ENCODE results near the gene ADORA2A. TPM values are rescaled to one million over a fixed set of nuclear protein-coding genes. Genes with fewer than 3 reads are reported as not detected.

ADORA2A gene
- total RNA-seq, 2 experiments from 2014 or later: 45.1 to 45.2 TPM

GRCh38 chr22:24459911-24460310 is 32.5 kb downstream of the ADORA2A start:
- Mint-ChIP-seq H3K27me3 (no peaks in the 10 kb centered on the region), H3K27ac (no peak overlapping the region), H3K4me3 (no peak overlapping the region), H3K36me3 (no peaks in the 10 kb centered on the region), H3K4me1 (peaks cover 5% of the 10 kb centered on the region), H3K9me3 (no peaks in the 10 kb centered on the region)
- DNase-seq: no peak

GRCh38 chr22:24460418-24461089 is 33.2 kb downstream of the ADORA2A start:
- Mint-ChIP-seq H3K4me1 (peaks cover 7% of the 10 kb centered on the region), H3K36me3 (no peaks in the 10 kb centered on the region), H3K27ac (no peak overlapping the region), H3K27me3 (no peaks in the 10 kb centered on the region), H3K9me3 (no peaks in the 10 kb centered on the region), H3K4me3 (no peak overlapping the region)
- no peak for DNase-seq

GRCh38 chr22:24463071-24463760 is 35.8 kb downstream of the ADORA2A start:
- no peak overlapping the region for H3K27ac Mint-ChIP-seq
- no peaks in the 10 kb centered on the region for H3K27me3 Mint-ChIP-seq
- no peak for DNase-seq
- no peaks in the 10 kb centered on the region for H3K36me3 Mint-ChIP-seq
- H3K4me3 Mint-ChIP-seq: no peak overlapping the region
- peaks cover 17% of the 10 kb centered on the region for H3K4me1 Mint-ChIP-seq
- H3K9me3 Mint-ChIP-seq: no peaks in the 10 kb centered on the region

GRCh38 chr22:24465566-24465965 is 38.2 kb downstream of the ADORA2A start:
- H3K4me1 Mint-ChIP-seq: peaks cover 16% of the 10 kb centered on the region
- no peak for DNase-seq
- H3K27ac Mint-ChIP-seq: no peak overlapping the region
- no peaks in the 10 kb centered on the region for H3K9me3 Mint-ChIP-seq
- no peaks in the 10 kb centered on the region for H3K27me3 Mint-ChIP-seq
- no peak overlapping the region for H3K4me3 Mint-ChIP-seq
- H3K36me3 Mint-ChIP-seq: no peaks in the 10 kb centered on the region

- Mint-ChIP-seq H3K9me3 (no peaks in the 10 kb centered on the region), H3K27me3 (no peaks in the 10 kb centered on the region), H3K4me3 (no peak overlapping the region), H3K36me3 (no peaks in the 10 kb centered on the region), H3K27ac (no peak overlapping the region), H3K4me1 (peaks cover 12% of the 10 kb centered on the region)
- no peak for DNase-seq
These were observed 38.6 kb downstream of the ADORA2A start for GRCh38 chr22:24465975-24466374.

- peaks cover 12% of the 10 kb centered on the region for H3K4me1 Mint-ChIP-seq
- no peak overlapping the region for H3K27ac Mint-ChIP-seq
- no peak overlapping the region for H3K4me3 Mint-ChIP-seq
- no peaks in the 10 kb centered on the region for H3K27me3 Mint-ChIP-seq
- no peaks in the 10 kb centered on the region for H3K36me3 Mint-ChIP-seq
- no peak for DNase-seq
- no peaks in the 10 kb centered on the region for H3K9me3 Mint-ChIP-seq
These were observed 39.4 kb downstream of the ADORA2A start for GRCh38 chr22:24466716-24467328.

GRCh38 chr22:24467340-24467739 is 39.9 kb downstream of the ADORA2A start:
- no peak overlapping the region for H3K4me3 Mint-ChIP-seq
- no peaks in the 10 kb centered on the region for H3K9me3 Mint-ChIP-seq
- H3K4me1 Mint-ChIP-seq: peaks cover 12% of the 10 kb centered on the region
- no peaks in the 10 kb centered on the region for H3K27me3 Mint-ChIP-seq
- no peak overlapping the region for H3K27ac Mint-ChIP-seq
- H3K36me3 Mint-ChIP-seq: no peaks in the 10 kb centered on the region
- no peak for DNase-seq

GRCh38 chr22:24471570-24471969 is 44.2 kb downstream of the ADORA2A start:
- no peaks in the 10 kb centered on the region for H3K27me3 Mint-ChIP-seq
- no peak for DNase-seq
- no peaks in the 10 kb centered on the region for H3K36me3 Mint-ChIP-seq
- H3K4me3 Mint-ChIP-seq: no peak overlapping the region
- H3K4me1 Mint-ChIP-seq: peaks cover 3% of the 10 kb centered on the region
- H3K9me3 Mint-ChIP-seq: no peaks in the 10 kb centered on the region
- H3K27ac Mint-ChIP-seq: no peak overlapping the region

- Mint-ChIP-seq H3K9me3 (no peaks in the 10 kb centered on the region), H3K27ac (no peak overlapping the region), H3K4me1 (no peaks in the 10 kb centered on the region), H3K36me3 (no peaks in the 10 kb centered on the region), H3K27me3 (no peaks in the 10 kb centered on the region), H3K4me3 (no peak overlapping the region)
- no peak for DNase-seq
These were observed 45.9 kb downstream of the ADORA2A start for GRCh38 chr22:24473284-24473683.

- H3K27me3 Mint-ChIP-seq: no peaks in the 10 kb centered on the region
- H3K27ac Mint-ChIP-seq: no peak overlapping the region
- no peak overlapping the region for H3K4me3 Mint-ChIP-seq
- H3K9me3 Mint-ChIP-seq: no peaks in the 10 kb centered on the region
- no peaks in the 10 kb centered on the region for H3K36me3 Mint-ChIP-seq
- H3K4me1 Mint-ChIP-seq: no peaks in the 10 kb centered on the region
- DNase-seq: no peak
These were observed 46.8 kb downstream of the ADORA2A start for GRCh38 chr22:24474221-24474620.

GRCh38 chr22:24474649-24475255 is 47.4 kb downstream of the ADORA2A start:
- H3K27me3 Mint-ChIP-seq: no peaks in the 10 kb centered on the region
- no peak overlapping the region for H3K27ac Mint-ChIP-seq
- no peak overlapping the region for H3K4me3 Mint-ChIP-seq
- H3K4me1 Mint-ChIP-seq: no peaks in the 10 kb centered on the region
- no peaks in the 10 kb centered on the region for H3K9me3 Mint-ChIP-seq
- H3K36me3 Mint-ChIP-seq: no peaks in the 10 kb centered on the region
- no peak for DNase-seq

- Mint-ChIP-seq H3K27me3 (no peaks in the 10 kb centered on the region), H3K9me3 (no peaks in the 10 kb centered on the region), H3K27ac (no peak overlapping the region), H3K4me3 (no peak overlapping the region), H3K36me3 (no peaks in the 10 kb centered on the region), H3K4me1 (peaks cover 10% of the 10 kb centered on the region)
- DNase-seq: no peak
These were observed 54.2 kb downstream of the ADORA2A start for GRCh38 chr22:24481641-24482040.

GRCh38 chr22:24482575-24482974 is 55.2 kb downstream of the ADORA2A start:
- H3K4me3 Mint-ChIP-seq: no peak overlapping the region

GRCh38 chr22:24482998-24483397 is 55.6 kb downstream of the ADORA2A start:
- no peak for DNase-seq
- Mint-ChIP-seq H3K27me3 (no peaks in the 10 kb centered on the region), H3K4me1 (peaks cover 10% of the 10 kb centered on the region), H3K9me3 (no peaks in the 10 kb centered on the region), H3K27ac (no peak overlapping the region), H3K4me3 (no peak overlapping the region), H3K36me3 (no peaks in the 10 kb centered on the region)

More at GRCh38 chr22:24482575-24482974, 55.2 kb downstream of the ADORA2A start:
- H3K27ac Mint-ChIP-seq: no peak overlapping the region
- H3K9me3 Mint-ChIP-seq: no peaks in the 10 kb centered on the region
- no peak for DNase-seq
- H3K27me3 Mint-ChIP-seq: no peaks in the 10 kb centered on the region
- no peaks in the 10 kb centered on the region for H3K36me3 Mint-ChIP-seq
- H3K4me1 Mint-ChIP-seq: peaks cover 10% of the 10 kb centered on the region

- no peak overlapping the region for H3K4me3 Mint-ChIP-seq
- no peaks in the 10 kb centered on the region for H3K9me3 Mint-ChIP-seq
- no peaks in the 10 kb centered on the region for H3K36me3 Mint-ChIP-seq
- H3K27me3 Mint-ChIP-seq: no peaks in the 10 kb centered on the region
- no peak overlapping the region for H3K27ac Mint-ChIP-seq
- H3K4me1 Mint-ChIP-seq: peaks cover 10% of the 10 kb centered on the region
- DNase-seq: no peak
These were observed 56.7 kb downstream of the ADORA2A start for GRCh38 chr22:24483976-24484545.

All from activated naive CD8-positive, alpha-beta T cell treated with anti-CD3 and anti-CD28 coated beads for 36 hours (primary cell).